Transverse colon (tissue), 4 donors: Measurements from ENCODE around the gene JOSD1.

Experiments used
- CTCF ChIP-seq, 5 experiments: fragments of 200-600 bp in 3 of 5; fragments of 450-650 bp in 2 of 5; sonication (generic) in 3 of 5; IDR thresholded peaks; 1 replicate in 2 of 5; 2 replicates in 3 of 5; pipeline ENCODE4 v1.5.1; 2016 to 2017; ENCODE audit warnings: antibody characterized with exemption in 5 of 5, inconsistent platforms in 3 of 5, mild to moderate bottlenecking in 2 of 5, moderate library complexity in 1 of 5
- EP300 ChIP-seq: sonication (generic); formaldehyde crosslinking; IDR thresholded peaks from one replicate; pipeline ENCODE4 v1.6.1; 2017; ENCODE audit warnings: antibody characterized with exemption, low read depth
- POLR2A ChIP-seq: fragments of 450-650 bp; IDR thresholded peaks from one replicate; pipeline ENCODE4 v1.6.1; 2016; ENCODE audit warnings: antibody characterized with exemption, mild to moderate bottlenecking, moderate library complexity
- POLR2AphosphoS5 ChIP-seq, 3 donors: sonication (generic); formaldehyde crosslinking; IDR thresholded peaks; one replicate each; pipeline ENCODE4 v1.6.1; 2016; ENCODE audit warnings: antibody characterized with exemption in 3 of 3

DNA sequence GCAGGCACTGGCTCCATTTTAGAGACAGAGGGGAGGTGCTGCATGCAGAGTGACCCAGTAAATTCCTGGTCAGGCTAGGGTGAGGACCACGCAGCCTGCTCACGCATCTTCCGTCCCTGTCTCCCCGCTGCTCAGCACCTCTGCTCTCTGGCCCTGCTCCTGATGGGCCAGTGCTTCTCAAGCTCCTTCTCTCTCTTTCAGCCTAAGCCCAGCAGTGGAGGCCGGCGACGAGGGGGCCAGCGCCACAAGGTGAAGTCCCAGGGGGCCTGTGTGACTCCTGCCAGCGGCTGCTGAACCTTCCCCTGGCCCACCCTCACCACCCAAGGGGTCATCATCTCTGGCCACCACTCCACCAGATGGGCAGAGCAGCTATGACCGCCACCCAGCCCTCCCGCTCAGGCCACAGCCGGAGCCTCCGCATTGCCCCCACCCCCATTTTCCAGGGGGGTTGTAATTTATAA is 29.7 kb upstream of the JOSD1 start:
- no peak for TF ChIP-seq CTCF (IDR thresholded peaks at IDR 0.05)
- no peak for TF ChIP-seq POLR2A
- no peak for TF ChIP-seq EP300
- no peak for TF ChIP-seq POLR2AphosphoS5 (IDR thresholded peaks at IDR 0.05)
